Stomach (tissue), 4 donors: ENCODE data around the gene SPATA22.
"Not testable (repeated sequence)": the region's sequence is repeated elsewhere in the genome, so short reads cannot be mapped to it uniquely, and the experiment has no call there.

ENCODE experiments used
- POLR2A ChIP-seq, 4 donors: fragments of 450-650 bp; IDR thresholded peaks; one replicate each; pipeline ENCODE4 v1.6.1; 2016; ENCODE audit warnings: antibody characterized with exemption in 4 of 4, control low read depth in 2 of 4, mild to moderate bottlenecking in 1 of 4, moderate library complexity in 1 of 4
- TF ChIP-seq, protein P1 (sequence below), 7 experiments: fragments of 450-650 bp in 4 of 7; fragments of 200-600 bp in 3 of 7; sonication (generic) in 3 of 7; IDR thresholded peaks; one replicate each; pipeline ENCODE4 v1.5.1; 2016 to 2019; ENCODE audit warnings: antibody characterized with exemption in 7 of 7, control low read depth in 2 of 7, mild to moderate bottlenecking in 1 of 7

DNA sequence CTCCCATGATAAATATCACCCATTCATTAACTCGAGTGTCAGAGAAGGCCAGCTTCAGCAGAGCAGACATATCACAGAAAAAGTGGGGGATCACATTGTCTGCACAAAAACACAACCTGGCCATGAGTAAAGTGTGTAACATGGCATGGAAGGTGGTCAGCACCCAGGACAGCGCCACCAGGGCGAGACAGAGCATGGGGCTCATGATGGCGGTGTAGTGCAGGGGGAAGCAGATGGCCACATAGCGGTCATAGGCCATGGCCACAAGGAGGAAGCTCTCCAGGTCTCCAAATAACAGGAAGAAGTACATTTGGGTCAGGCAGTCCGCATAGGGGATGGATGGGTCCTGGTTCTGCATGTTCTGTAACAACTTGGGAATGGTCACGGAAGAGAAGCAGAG is 73.8 kb downstream of the SPATA22 start:
- TF ChIP-seq, protein P1, sequence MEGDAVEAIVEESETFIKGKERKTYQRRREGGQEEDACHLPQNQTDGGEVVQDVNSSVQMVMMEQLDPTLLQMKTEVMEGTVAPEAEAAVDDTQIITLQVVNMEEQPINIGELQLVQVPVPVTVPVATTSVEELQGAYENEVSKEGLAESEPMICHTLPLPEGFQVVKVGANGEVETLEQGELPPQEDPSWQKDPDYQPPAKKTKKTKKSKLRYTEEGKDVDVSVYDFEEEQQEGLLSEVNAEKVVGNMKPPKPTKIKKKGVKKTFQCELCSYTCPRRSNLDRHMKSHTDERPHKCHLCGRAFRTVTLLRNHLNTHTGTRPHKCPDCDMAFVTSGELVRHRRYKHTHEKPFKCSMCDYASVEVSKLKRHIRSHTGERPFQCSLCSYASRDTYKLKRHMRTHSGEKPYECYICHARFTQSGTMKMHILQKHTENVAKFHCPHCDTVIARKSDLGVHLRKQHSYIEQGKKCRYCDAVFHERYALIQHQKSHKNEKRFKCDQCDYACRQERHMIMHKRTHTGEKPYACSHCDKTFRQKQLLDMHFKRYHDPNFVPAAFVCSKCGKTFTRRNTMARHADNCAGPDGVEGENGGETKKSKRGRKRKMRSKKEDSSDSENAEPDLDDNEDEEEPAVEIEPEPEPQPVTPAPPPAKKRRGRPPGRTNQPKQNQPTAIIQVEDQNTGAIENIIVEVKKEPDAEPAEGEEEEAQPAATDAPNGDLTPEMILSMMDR (IDR thresholded peaks at IDR 0.05), result not testable (repeated sequence)
- TF ChIP-seq POLR2A (IDR thresholded peaks at IDR 0.05), result not testable (repeated sequence)
